Gastrocnemius medialis (tissue), 4 donors: ENCODE data around the gene HOXD9.

Experiments used
- POLR2A ChIP-seq, 2 donors: fragments of 450-650 bp; IDR thresholded peaks; one replicate each; pipeline ENCODE4 v1.6.1; 2017; ENCODE audit warnings: antibody characterized with exemption in 2 of 2, mild to moderate bottlenecking in 2 of 2, moderate library complexity in 2 of 2
- TF ChIP-seq, protein P1 (sequence below), 5 experiments: fragments of 450-650 bp in 3 of 5; fragments of 200-600 bp in 2 of 5; sonication (generic) in 2 of 5; IDR thresholded peaks in 4 of 5; conservative IDR thresholded peaks in 1 of 5; 1 replicate in 4 of 5; 2 replicates in 1 of 5; pipeline ENCODE4 v1.5.1; 2016 to 2019; ENCODE audit warnings: antibody characterized with exemption in 5 of 5, mild to moderate bottlenecking in 3 of 5, moderate library complexity in 3 of 5

- TF ChIP-seq, protein P1, sequence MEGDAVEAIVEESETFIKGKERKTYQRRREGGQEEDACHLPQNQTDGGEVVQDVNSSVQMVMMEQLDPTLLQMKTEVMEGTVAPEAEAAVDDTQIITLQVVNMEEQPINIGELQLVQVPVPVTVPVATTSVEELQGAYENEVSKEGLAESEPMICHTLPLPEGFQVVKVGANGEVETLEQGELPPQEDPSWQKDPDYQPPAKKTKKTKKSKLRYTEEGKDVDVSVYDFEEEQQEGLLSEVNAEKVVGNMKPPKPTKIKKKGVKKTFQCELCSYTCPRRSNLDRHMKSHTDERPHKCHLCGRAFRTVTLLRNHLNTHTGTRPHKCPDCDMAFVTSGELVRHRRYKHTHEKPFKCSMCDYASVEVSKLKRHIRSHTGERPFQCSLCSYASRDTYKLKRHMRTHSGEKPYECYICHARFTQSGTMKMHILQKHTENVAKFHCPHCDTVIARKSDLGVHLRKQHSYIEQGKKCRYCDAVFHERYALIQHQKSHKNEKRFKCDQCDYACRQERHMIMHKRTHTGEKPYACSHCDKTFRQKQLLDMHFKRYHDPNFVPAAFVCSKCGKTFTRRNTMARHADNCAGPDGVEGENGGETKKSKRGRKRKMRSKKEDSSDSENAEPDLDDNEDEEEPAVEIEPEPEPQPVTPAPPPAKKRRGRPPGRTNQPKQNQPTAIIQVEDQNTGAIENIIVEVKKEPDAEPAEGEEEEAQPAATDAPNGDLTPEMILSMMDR (IDR thresholded peaks at IDR 0.05 in 4 of 5, conservative IDR thresholded peaks at IDR 0.05 in 1 of 5) = no peak
- TF ChIP-seq POLR2A (IDR thresholded peaks at IDR 0.05) = no peak
These were observed 10.6 kb upstream of the HOXD9 start for GRCh38 chr2:176111846-176112374.
